Measurements from ENCODE around the gene FLYWCH2.

FLYWCH2 gene

GRCh38 chr16:2840914-2841313 is 42.1 kb upstream of the FLYWCH2 start:
- no peak for DNase-seq (ENCODE audit: low read depth, low spot score)
- no peaks in the 10 kb centered on the region for H3K36me3 ChIP-seq (ENCODE audit: insufficient read depth, low read length)
- H3K4me3 ChIP-seq: no peak overlapping the region
- TF ChIP-seq FOXP2 (optimal IDR thresholded peaks at IDR 0.05; ENCODE audit: control extremely low read depth, extremely low read length, insufficient read depth) (no peak), POLR2AphosphoS5 (IDR thresholded peaks at IDR 0.05; ENCODE audit: borderline replicate concordance, low read depth, low read length) (no peak), EZH2 (IDR thresholded peaks at IDR 0.05) (no peak)
- no peaks in the 10 kb centered on the region for H3K9me3 ChIP-seq (ENCODE audit: low read depth, low read length)
- no peak overlapping the region for H3K27ac ChIP-seq
- no peak overlapping the region for H3K9ac ChIP-seq (ENCODE audit: insufficient read length)

GRCh38 chr16:2841606-2842339 is 41.2 kb upstream of the FLYWCH2 start:
- Histone ChIP-seq H3K36me3 (ENCODE audit: insufficient read depth, low read length) (no peaks in the 10 kb centered on the region), H3K9ac (ENCODE audit: insufficient read length) (no peak overlapping the region), H3K4me3 (no peak overlapping the region), H3K27ac (no peak overlapping the region), H3K9me3 (ENCODE audit: low read depth, low read length) (no peaks in the 10 kb centered on the region)
- no peak for TF ChIP-seq EZH2 (IDR thresholded peaks at IDR 0.05)
- TF ChIP-seq POLR2AphosphoS5 (IDR thresholded peaks at IDR 0.05; ENCODE audit: borderline replicate concordance, low read depth, low read length): no peak
- TF ChIP-seq FOXP2 (optimal IDR thresholded peaks at IDR 0.05; ENCODE audit: control extremely low read depth, extremely low read length, insufficient read depth): no peak
- no peak for DNase-seq (ENCODE audit: low read depth, low spot score)

- Histone ChIP-seq H3K4me3 (no peak overlapping the region), H3K27ac (no peak overlapping the region), H3K36me3 (ENCODE audit: insufficient read depth, low read length) (no peaks in the 10 kb centered on the region), H3K9me3 (ENCODE audit: low read depth, low read length) (no peaks in the 10 kb centered on the region), H3K9ac (ENCODE audit: insufficient read length) (no peak overlapping the region)
- TF ChIP-seq POLR2AphosphoS5 (IDR thresholded peaks at IDR 0.05; ENCODE audit: borderline replicate concordance, low read depth, low read length) (no peak), FOXP2 (optimal IDR thresholded peaks at IDR 0.05; ENCODE audit: control extremely low read depth, extremely low read length, insufficient read depth) (no peak), EZH2 (IDR thresholded peaks at IDR 0.05) (no peak)
- no peak for DNase-seq (ENCODE audit: low read depth, low spot score)
Observed at GRCh38 chr16:2842340-2843000, 40.5 kb upstream of the FLYWCH2 start.

DNA sequence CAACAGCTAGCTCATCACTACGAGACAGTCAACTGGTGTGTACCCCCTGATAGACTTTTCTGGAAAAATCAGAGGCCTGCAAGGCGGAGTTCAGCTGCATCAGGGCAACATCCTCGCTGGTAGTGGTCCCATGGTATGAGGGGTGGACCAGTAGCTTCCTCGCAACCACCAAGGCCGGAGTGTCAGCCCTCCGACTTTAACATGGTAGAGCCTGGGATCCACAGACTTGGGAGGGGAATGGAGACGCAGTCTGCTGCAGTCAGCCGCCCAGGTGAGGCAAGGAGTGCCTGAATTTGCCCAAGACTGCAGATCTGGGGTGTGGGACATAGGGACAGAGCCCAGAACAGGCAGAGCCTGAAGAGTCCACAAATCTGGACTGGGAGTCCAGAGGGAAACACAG is 39.5 kb upstream of the FLYWCH2 start:
- Histone ChIP-seq H3K4me3 (no peak overlapping the region), H3K9me3 (ENCODE audit: low read depth, low read length) (no peaks in the 10 kb centered on the region), H3K9ac (ENCODE audit: insufficient read length) (no peak overlapping the region), H3K27ac (no peak overlapping the region), H3K36me3 (ENCODE audit: insufficient read depth, low read length) (no peaks in the 10 kb centered on the region)
- no peak for TF ChIP-seq EZH2 (IDR thresholded peaks at IDR 0.05)
- no peak for TF ChIP-seq POLR2AphosphoS5 (IDR thresholded peaks at IDR 0.05; ENCODE audit: borderline replicate concordance, low read depth, low read length)
- no peak for TF ChIP-seq FOXP2 (optimal IDR thresholded peaks at IDR 0.05; ENCODE audit: control extremely low read depth, extremely low read length, insufficient read depth)
- DNase-seq (ENCODE audit: low read depth, low spot score): no peak

- H3K9ac ChIP-seq (ENCODE audit: insufficient read length): no peak overlapping the region
- no peak for DNase-seq (ENCODE audit: low read depth, low spot score)
- H3K4me3 ChIP-seq: no peak overlapping the region
- no peak for TF ChIP-seq EZH2 (IDR thresholded peaks at IDR 0.05)
- no peak overlapping the region for H3K27ac ChIP-seq
- H3K9me3 ChIP-seq (ENCODE audit: low read depth, low read length): no peaks in the 10 kb centered on the region
- H3K36me3 ChIP-seq (ENCODE audit: insufficient read depth, low read length): no peaks in the 10 kb centered on the region
Observed at GRCh38 chr16:2845116-2845515, 37.9 kb upstream of the FLYWCH2 start.

GRCh38 chr16:2846511-2847310 is 36.3 kb upstream of the FLYWCH2 start:
- no peak for DNase-seq (ENCODE audit: low read depth, low spot score)
- no peak for TF ChIP-seq EZH2 (IDR thresholded peaks at IDR 0.05)
- TF ChIP-seq FOXP2 (optimal IDR thresholded peaks at IDR 0.05; ENCODE audit: control extremely low read depth, extremely low read length, insufficient read depth): no peak
- no peak for TF ChIP-seq POLR2AphosphoS5 (IDR thresholded peaks at IDR 0.05; ENCODE audit: borderline replicate concordance, low read depth, low read length)
- H3K36me3 ChIP-seq (ENCODE audit: insufficient read depth, low read length): no peaks in the 10 kb centered on the region
- no peak overlapping the region for H3K27ac ChIP-seq
- no peak overlapping the region for H3K4me3 ChIP-seq
- H3K9ac ChIP-seq (ENCODE audit: insufficient read length): no peak overlapping the region
- no peaks in the 10 kb centered on the region for H3K9me3 ChIP-seq (ENCODE audit: low read depth, low read length)

DNA sequence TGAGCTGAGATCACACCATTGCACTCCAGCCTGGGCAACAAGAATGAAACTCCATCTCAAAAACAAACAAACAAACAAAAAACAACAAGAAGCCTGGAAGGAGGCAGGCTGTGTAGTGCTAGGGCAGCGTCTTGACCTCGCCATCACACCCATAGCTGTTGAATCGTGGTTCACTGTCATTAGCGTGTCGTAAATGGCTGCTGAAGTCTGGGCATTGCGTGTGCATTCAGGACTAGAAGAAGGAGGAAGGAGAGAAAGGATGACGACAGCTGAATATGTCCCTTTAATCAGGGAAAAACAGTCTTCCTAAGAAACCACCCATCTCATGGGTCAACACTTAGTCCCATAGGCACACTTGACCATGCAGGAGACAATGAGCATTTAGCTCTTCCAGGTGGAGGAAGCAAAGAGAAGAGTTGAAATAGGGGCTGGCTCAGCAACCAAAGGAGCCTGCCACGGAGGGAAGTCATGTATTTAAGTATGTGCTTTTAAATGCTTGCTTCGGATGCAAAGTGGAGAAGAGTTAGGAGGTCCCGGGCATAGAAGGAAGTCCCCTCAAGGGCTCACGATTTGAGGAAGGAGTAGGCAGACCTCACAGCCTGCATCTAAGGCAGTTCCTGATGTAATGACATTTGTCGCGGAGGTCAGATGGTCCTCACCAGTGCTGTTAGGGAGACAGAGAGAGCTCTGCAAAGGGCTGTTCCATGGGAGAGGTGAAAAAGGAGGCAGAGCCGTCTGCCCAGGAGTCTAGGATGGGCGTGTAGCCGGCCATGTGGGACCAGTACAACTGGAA is 33.9 kb upstream of the FLYWCH2 start:
- H3K9me3 ChIP-seq (ENCODE audit: low read depth, low read length): no peaks in the 10 kb centered on the region
- H3K27ac ChIP-seq: no peak overlapping the region
- no peak for DNase-seq (ENCODE audit: low read depth, low spot score)
- no peaks in the 10 kb centered on the region for H3K36me3 ChIP-seq (ENCODE audit: insufficient read depth, low read length)
- H3K4me3 ChIP-seq: no peak overlapping the region
- no peak overlapping the region for H3K9ac ChIP-seq (ENCODE audit: insufficient read length)
- no peak for TF ChIP-seq EZH2 (IDR thresholded peaks at IDR 0.05)
- TF ChIP-seq FOXP2 (optimal IDR thresholded peaks at IDR 0.05; ENCODE audit: control extremely low read depth, extremely low read length, insufficient read depth): no peak
- no peak for TF ChIP-seq POLR2AphosphoS5 (IDR thresholded peaks at IDR 0.05; ENCODE audit: borderline replicate concordance, low read depth, low read length)

All from SK-N-MC (cell line).